GM12878 (cell line): Measurements from ENCODE around the gene CFAP54. TPM values are rescaled to one million over a fixed set of nuclear protein-coding genes. Genes with fewer than 3 reads are reported as not detected.

ENCODE experiments used
- ATAC-seq: fragments of 200-7000 bp; cut with Tn5 transposase; 3 replicates; pipeline ENCODE4 v1.9.1; 2020; ENCODE audit warnings: mild to moderate bottlenecking, moderate library complexity
- BruUV-seq: library from RNA; stranded (reverse); fragments of 400-500 nt; replicated peaks from 2 replicates; lab custom pipeline; 2021; lab: Mats Ljungman, UMichigan
- CTCF ChIA-PET: fragments of 300-600 bp; sonication (Branson Sonifier 250); formaldehyde crosslinking; extraction: SDS; loops from one replicate; lab custom pipeline; 2021; ENCODE audit warnings: inconsistent platforms; lab: Yijun Ruan, JAX
- POLR2A ChIA-PET: fragments of 350-600 bp; formaldehyde crosslinking; extraction: SDS; loops from one replicate; lab custom pipeline; 2021; ENCODE audit warnings: inconsistent platforms; lab: Charles Lee
- RAD21 ChIA-PET: fragments of 300-600 bp; sonication (Branson Sonifier 250); formaldehyde crosslinking; loops from one replicate; lab custom pipeline; 2023; ENCODE audit warnings: antibody characterized with exemption; ENCODE audit not compliant: unreplicated experiment; lab: Charles Lee
- SMC1A ChIA-PET: fragments of 300-600 bp; sonication (Branson Sonifier 250); formaldehyde crosslinking; loops from one replicate; lab custom pipeline; 2023; ENCODE audit not compliant: unreplicated experiment, uncharacterized antibody; lab: Charles Lee
- DNase-seq: peaks from one replicate; pipeline ENCODE4 v3.0.0-alpha.2; 2011; ENCODE audit warnings: low read depth, low spot score
- FAIRE-seq: peaks from 3 replicates; lab custom pipeline; 2011; peaks lifted over from hg19 to GRCh38; lab: Jason Lieb, UNC
- H2AFZ ChIP-seq: 2 replicates; pipeline ENCODE4 v1.6.0; 2011; ENCODE audit warnings: low read depth, low read length, control low read depth; ENCODE audit not compliant: control insufficient read depth
- H3K27ac ChIP-seq: 2 replicates; pipeline ENCODE4 v1.5.1; 2011; ENCODE audit warnings: control low read depth; ENCODE audit not compliant: control insufficient read depth, insufficient read depth
- H3K27me3 ChIP-seq, 2 experiments: replicated peaks in 1 of 2; 2 replicates each; pipeline versions ENCODE4 v1.6.0 to v1.6.1; 2011; ENCODE audit warnings: low read length in 1 of 2; ENCODE audit not compliant: control insufficient read depth in 2 of 2, insufficient read depth in 2 of 2
- H3K36me3 ChIP-seq, 2 experiments: 2 replicates each; pipeline ENCODE4 v1.5.1; 2011; ENCODE audit warnings: low read length in 1 of 2; ENCODE audit not compliant: control insufficient read depth in 2 of 2, insufficient read depth in 2 of 2
- H3K4me1 ChIP-seq: 2 replicates; pipeline ENCODE4 v1.6.1; 2011; ENCODE audit warnings: mild to moderate bottlenecking, low read length, moderate library complexity, mixed read lengths; ENCODE audit not compliant: control insufficient read depth, insufficient read depth
- H3K4me2 ChIP-seq: 2 replicates; pipeline ENCODE4 v1.6.0; 2011; ENCODE audit warnings: control low read depth; ENCODE audit not compliant: control insufficient read depth, insufficient read depth
- H3K4me3 ChIP-seq: fragments of 200-600 bp; sonication (generic); 2 replicates; pipeline ENCODE4 v1.5.1; 2016
- H3K79me2 ChIP-seq: 2 replicates; pipeline ENCODE4 v1.6.0; 2011; ENCODE audit warnings: low read length; ENCODE audit not compliant: control insufficient read depth, insufficient read depth
- H3K9ac ChIP-seq: 2 replicates; pipeline ENCODE4 v1.8.0; 2011; ENCODE audit warnings: low read length, control low read depth, mixed read lengths; ENCODE audit not compliant: control insufficient read depth, insufficient read depth
- H3K9me3 ChIP-seq: replicated peaks from 3 replicates; pipeline ENCODE4 v1.5.1; 2011; ENCODE audit warnings: mild to moderate bottlenecking, low read length; ENCODE audit not compliant: control insufficient read depth, insufficient read depth
- H4K20me1 ChIP-seq: 2 replicates; pipeline ENCODE4 v1.6.0; 2011; ENCODE audit not compliant: control insufficient read depth, insufficient read depth
- JUND ChIP-seq: IDR thresholded peaks from 2 replicates; pipeline ENCODE4 v1.6.1; 2012; ENCODE audit warnings: low read depth, mild to moderate bottlenecking, low read length, improper control_type of control experiment, moderate library complexity
- PAX5 ChIP-seq: IDR thresholded peaks from 2 replicates; pipeline ENCODE4 v1.6.1; 2011; ENCODE audit warnings: low read depth, low read length, borderline replicate concordance
- RAD21 ChIP-seq: IDR thresholded peaks from 2 replicates; pipeline ENCODE4 v1.6.1; 2011; ENCODE audit warnings: mild to moderate bottlenecking, low read depth, low read length, moderate library complexity; ENCODE audit not compliant: insufficient read depth
- SMAD1 ChIP-seq: fragments of 450-650 bp; IDR thresholded peaks from 2 replicates; pipeline ENCODE4 v1.6.1; 2018; ENCODE audit warnings: mild to moderate bottlenecking, low read depth; ENCODE audit not compliant: partially characterized antibody
- ZBED1 ChIP-seq: IDR thresholded peaks from 2 replicates; pipeline ENCODE4 v1.6.1; 2016; ENCODE audit warnings: borderline replicate concordance
- ZBTB40 ChIP-seq: fragments of 450-650 bp; IDR thresholded peaks from 2 replicates; pipeline ENCODE4 v1.6.1; 2016; ENCODE audit warnings: mild to moderate bottlenecking, moderate library complexity, borderline replicate concordance
- WGBS: methylation state at CpG from one replicate; pipeline ENCODE4 v1.1.6; 2016; ENCODE audit warnings: low lambda C conversion rate; ENCODE audit not compliant: insufficient replicate concordance, insufficient coverage; ENCODE audit errors: missing lambda C conversion rate; 5-methylcytosine and 5-hydroxymethylcytosine counted together
- in situ Hi-C: fragments of 300-500 bp; cut with MboI; formaldehyde crosslinking; loops from 9 replicates; pipeline ENCODE4 v1.14.3; 2018; ENCODE audit warnings: mixed read lengths
- intact Hi-C: fragments of 100-400 bp; cut with micrococcal nuclease; formaldehyde crosslinking; loops from one replicate; pipeline ENCODE4 v1.14.2; 2022; ENCODE audit not compliant: unreplicated experiment
- polyA plus RNA-seq, 11 experiments: library from polyadenylated mRNA; depleted of rRNA in 4 of 11; unstranded in 6 of 11; stranded (reverse) in 5 of 11; fragments of >200 nt; fragmentation: Nextera tagmentation in 4 of 11; fragmentation: Illumina TruSeq in 1 of 11; extraction: Ambion mirVana in 4 of 11; extraction: Trizol in 1 of 11; gene quantifications; 1 replicate in 1 of 11; 2 replicates in 10 of 11; pipeline versions ENCODE4 v1.2.1 to v1.2.3, GENCODE V29; 2011 to 2016; ENCODE audit warnings: inconsistent platforms in 2 of 11, missing spikeins in 2 of 11, low read depth in 1 of 11
- total RNA-seq, 4 experiments: library from RNA; depleted of rRNA in 3 of 4; stranded (reverse); fragments of >200 nt in 3 of 4; fragmentation: Illumina TruSeq in 1 of 4; extraction: Trizol in 1 of 4; gene quantifications; 2 replicates each; pipeline versions ENCODE4 v1.2.1 to v1.2.3, GENCODE V29; 2013 to 2021
- TF ChIP-seq, protein P1 (sequence below): fragments of 450-650 bp; IDR thresholded peaks from 2 replicates; pipeline ENCODE4 v1.6.1; 2017; ENCODE audit warnings: borderline replicate concordance

CFAP54 gene
- total and polyA plus RNA-seq, 10 of the 15 experiments (the other 5 are each of a cell fraction or from before 2014, with no cell fraction given) = 0.19 to 1.5 (median 0.56) TPM

GRCh38 chr12:96829354-96829753 lies 340.0 kb downstream of the CFAP54 start:
- no peak for FAIRE-seq
- TF ChIP-seq, protein P1, sequence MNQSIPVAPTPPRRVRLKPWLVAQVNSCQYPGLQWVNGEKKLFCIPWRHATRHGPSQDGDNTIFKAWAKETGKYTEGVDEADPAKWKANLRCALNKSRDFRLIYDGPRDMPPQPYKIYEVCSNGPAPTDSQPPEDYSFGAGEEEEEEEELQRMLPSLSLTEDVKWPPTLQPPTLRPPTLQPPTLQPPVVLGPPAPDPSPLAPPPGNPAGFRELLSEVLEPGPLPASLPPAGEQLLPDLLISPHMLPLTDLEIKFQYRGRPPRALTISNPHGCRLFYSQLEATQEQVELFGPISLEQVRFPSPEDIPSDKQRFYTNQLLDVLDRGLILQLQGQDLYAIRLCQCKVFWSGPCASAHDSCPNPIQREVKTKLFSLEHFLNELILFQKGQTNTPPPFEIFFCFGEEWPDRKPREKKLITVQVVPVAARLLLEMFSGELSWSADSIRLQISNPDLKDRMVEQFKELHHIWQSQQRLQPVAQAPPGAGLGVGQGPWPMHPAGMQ = no peak
- TF ChIP-seq ZBED1 (no peak), SMAD1 (no peak), RAD21 (no peak), PAX5 (no peak)
- TF ChIP-seq, all 136 proteins: peak for 0
- intact Hi-C loops = no loop called here
- H3K79me2 ChIP-seq = no peaks in the 10 kb centered on the region
- ChIA-PET CTCF (no interaction called here), POLR2A (no interaction called here), SMC1A (no interaction called here), RAD21 (no interaction called here)
- no peaks in the 10 kb centered on the region for H4K20me1 ChIP-seq
- ATAC-seq (no peak), DNase-seq (no peak)
- no peak overlapping the region for H3K27ac ChIP-seq
- no peaks in the 10 kb centered on the region for H3K4me1 ChIP-seq
- no peak overlapping the region for H3K4me2 ChIP-seq
- in situ Hi-C loops = no loop called here
- H3K9ac ChIP-seq = no peak overlapping the region
- H3K27me3 ChIP-seq = no peaks in the 10 kb centered on the region
- no peaks in the 10 kb centered on the region for H3K36me3 ChIP-seq
- H3K4me3 ChIP-seq = no peak overlapping the region
- 73% methylated on average over 3 of the region's 3 CpGs for WGBS
- no TSS peak for BruUV-seq
- H3K9me3 ChIP-seq = no peaks in the 10 kb centered on the region
- no peak overlapping the region for H2AFZ ChIP-seq

DNA sequence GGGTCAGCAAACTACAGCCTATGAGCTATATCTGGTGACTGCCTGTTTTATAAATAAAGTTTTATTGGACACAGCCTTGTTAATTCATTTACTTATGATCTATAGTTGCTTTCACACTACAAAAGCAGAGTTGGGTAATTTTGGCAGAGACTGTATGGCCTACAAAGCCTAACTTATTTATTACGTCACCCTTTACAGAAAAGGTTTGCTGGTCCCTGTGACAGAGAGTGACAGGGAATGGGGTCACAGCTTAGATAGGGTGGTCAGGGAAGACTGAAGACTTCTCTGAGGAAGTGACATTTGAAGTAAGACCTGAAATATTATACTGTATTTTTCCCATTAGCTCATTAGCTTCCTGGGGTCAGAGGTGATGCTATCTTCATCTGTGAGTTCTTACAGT lies 342.0 kb downstream of the CFAP54 start:
- ChIA-PET POLR2A (no interaction called here), SMC1A (interaction anchor here (1.1 kb wide), 1 partner anchor 9 kb away, joined by 3 read pairs; no protein-coding TSS in a partner anchor), RAD21 (no interaction called here), CTCF (interaction anchor here (0.6 to 0.7 kb wide), 2 partner anchors 9 to 1740 kb away, joined by 3 to 4 read pairs; no protein-coding TSS in a partner anchor)
- in situ Hi-C loops (no loop called here), intact Hi-C loops (no loop called here)
- WGBS = 97% methylated on average over 1 of the region's 1 CpG
- no peak overlapping the region for H3K4me2 ChIP-seq
- H3K9me3 ChIP-seq = no peaks in the 10 kb centered on the region
- FAIRE-seq (no peak), DNase-seq (no peak), ATAC-seq (no peak)
- no peak overlapping the region for H3K9ac ChIP-seq
- H3K4me3 ChIP-seq = no peak overlapping the region
- no peaks in the 10 kb centered on the region for H3K79me2 ChIP-seq
- H4K20me1 ChIP-seq = no peaks in the 10 kb centered on the region
- no TSS peak for BruUV-seq
- no peaks in the 10 kb centered on the region for H3K36me3 ChIP-seq
- H3K27me3 ChIP-seq = no peaks in the 10 kb centered on the region
- no peak overlapping the region for H2AFZ ChIP-seq
- TF ChIP-seq JUND = no peak
- TF ChIP-seq ZBTB40 = peak; percentile 48; the same call in 1 of the 2 replicates
- no peak overlapping the region for H3K27ac ChIP-seq
- H3K4me1 ChIP-seq = no peaks in the 10 kb centered on the region
